HL-60/S4 (cell line): ENCODE measurements around the gene CELA3B.
"Not testable (repeated sequence)": the region's sequence is repeated elsewhere in the genome, so short reads cannot be mapped to it uniquely, and the experiment has no call there.

Source experiments
- in situ Hi-C: fragments of 300-500 bp; cut with MboI; formaldehyde crosslinking; loops from 2 replicates; pipeline ENCODE4 v1.14.3; 2022; ENCODE audit warnings: low sequenced_read_pairs

Gene CELA3B

DNA sequence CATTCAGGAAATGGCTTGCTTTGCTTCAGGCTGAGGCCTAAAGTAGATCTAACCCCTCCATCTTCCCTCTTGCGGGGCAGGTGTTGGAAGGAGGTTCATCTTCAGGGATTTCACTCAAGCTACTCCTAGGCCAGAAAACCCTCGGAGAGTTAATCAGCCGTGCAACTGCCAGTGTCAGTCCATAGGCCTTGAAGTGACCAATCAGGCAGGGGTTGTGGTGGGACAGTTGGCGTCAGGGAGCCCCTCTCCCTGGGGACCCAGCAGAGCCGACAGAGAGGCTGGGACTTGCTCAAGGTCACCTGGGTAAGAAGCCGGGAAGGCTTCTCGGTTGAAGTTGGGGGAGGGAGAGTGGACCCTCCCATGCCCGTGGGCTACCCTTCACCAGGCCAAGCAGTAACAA lies 2.9 kb upstream of the CELA3B start:
- in situ Hi-C loops: loop anchor here (25.0 kb wide), 2 partner anchors 312 to 737 kb away; partner anchors contain the start of gene RAP1GAP

GRCh38 chr1:21974699-21975098 lies 2.1 kb upstream of the CELA3B start:
- in situ Hi-C loops: loop anchor here (25.0 kb wide), 2 partner anchors 312 to 737 kb away; partner anchors contain the start of gene RAP1GAP

- in situ Hi-C loops: not testable (repeated sequence)
These were observed 1.5 kb upstream of the CELA3B start for GRCh38 chr1:21975296-21975695.

- in situ Hi-C loops: not testable (repeated sequence)
These were observed 1.4 kb downstream of the CELA3B start for GRCh38 chr1:21978209-21978608.

DNA sequence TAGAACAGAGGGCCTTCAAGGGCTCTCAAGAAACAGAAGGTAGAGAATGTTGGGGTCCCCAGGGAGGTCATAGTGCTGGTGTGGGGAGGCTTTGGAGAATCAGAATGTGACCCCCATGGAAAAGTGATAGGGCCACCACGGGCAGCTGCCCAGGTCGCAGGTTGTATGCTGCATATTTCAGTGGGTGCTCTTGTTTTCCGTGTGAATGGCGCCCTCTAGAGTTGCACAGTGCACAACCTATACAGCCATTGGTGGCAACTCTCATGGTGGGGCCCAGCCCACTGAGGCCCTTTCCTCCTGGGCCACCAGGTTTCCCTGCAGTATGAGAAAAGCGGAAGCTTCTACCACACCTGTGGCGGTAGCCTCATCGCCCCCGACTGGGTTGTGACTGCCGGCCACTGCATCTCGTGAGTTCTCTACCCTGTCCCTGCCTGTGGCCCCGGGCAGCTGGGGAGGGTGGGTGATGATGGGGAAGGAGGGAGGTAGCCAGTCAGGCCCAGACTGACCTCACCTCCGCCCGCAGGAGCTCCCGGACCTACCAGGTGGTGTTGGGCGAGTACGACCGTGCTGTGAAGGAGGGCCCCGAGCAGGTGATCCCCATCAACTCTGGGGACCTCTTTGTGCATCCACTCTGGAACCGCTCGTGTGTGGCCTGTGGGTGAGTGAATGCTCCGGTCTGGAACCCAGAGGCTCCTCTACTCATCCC lies 3.8 kb downstream of the CELA3B start:
- in situ Hi-C loops: not testable (repeated sequence)

DNA sequence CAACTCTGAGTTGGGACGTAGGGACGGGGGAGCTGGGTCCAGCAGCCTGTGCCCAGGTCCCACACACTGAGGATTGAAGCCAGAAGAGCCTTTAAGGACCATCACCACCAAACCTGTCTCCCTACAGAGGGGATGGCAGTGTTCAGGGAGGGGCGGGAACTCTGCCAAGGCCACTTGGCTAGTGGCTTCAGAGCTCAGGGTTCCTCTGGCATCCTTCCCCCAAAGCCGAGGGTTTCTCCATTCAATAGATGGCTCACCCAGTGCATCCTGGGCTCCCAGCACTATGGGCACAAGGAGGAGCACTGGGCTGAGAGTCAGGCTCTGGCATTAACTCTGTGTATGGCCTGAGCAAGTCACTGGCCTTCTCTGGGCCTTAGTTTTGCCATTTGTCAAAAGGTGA lies 4.4 kb downstream of the CELA3B start:
- in situ Hi-C loops: not testable (repeated sequence)

- in situ Hi-C loops: not testable (repeated sequence)
These were observed 5.3 kb downstream of the CELA3B start for GRCh38 chr1:21982122-21982521.

DNA sequence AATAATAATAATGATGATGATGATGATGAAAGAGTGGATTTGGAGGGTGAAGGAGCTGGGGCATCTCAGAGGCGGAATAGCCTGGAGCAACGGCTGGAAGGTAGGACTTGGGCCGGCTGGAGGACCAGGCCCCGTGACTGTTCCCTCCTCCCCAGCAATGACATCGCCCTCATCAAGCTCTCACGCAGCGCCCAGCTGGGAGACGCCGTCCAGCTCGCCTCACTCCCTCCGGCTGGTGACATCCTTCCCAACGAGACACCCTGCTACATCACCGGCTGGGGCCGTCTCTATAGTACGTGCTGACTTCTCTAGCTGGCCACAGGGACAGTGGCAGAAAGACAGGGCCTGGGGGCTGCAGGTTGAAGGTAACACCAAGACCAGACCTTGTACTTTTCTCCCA lies 6.7 kb downstream of the CELA3B start:
- in situ Hi-C loops: not testable (repeated sequence)

DNA sequence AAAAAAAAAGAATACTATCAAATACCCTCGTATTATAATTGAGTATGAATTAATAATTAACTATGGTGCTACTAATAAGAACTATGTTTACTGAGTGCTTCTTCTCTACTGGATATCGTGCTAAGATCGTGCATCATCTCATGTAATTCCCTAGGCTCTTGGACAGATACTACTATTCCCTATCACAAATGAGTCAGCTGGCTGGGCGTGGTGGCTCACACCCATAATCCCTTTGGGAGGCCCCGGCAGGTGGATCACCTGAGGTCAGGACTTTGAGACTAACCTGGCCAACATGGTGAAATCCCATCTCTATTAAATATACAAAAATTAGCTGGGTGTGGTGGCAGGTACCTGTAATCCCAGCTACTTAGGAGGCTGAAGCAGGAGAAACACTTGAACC lies 9.1 kb downstream of the CELA3B start:
- in situ Hi-C loops: not testable (repeated sequence)

DNA sequence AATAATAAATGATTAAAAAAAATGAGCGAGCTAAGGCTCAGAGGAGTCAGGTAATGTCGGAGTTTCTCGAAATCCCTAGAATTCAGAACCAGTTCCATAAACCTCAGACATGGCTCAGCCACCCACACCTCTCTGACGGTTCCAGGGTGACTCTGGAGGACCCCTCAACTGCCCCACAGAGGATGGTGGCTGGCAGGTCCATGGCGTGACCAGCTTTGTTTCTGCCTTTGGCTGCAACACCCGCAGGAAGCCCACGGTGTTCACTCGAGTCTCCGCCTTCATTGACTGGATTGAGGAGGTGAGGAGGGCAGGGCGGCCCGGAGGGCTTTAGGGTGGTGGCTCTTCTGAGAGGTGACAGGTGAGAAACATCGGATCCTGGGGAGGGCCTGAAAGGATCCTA lies 9.6 kb downstream of the CELA3B start:
- in situ Hi-C loops: not testable (repeated sequence)

- in situ Hi-C loops: not testable (repeated sequence)
These were observed 13.0 kb downstream of the CELA3B start for GRCh38 chr1:21989672-21990393.

- in situ Hi-C loops: not testable (repeated sequence)
These were observed 15.4 kb downstream of the CELA3B start for GRCh38 chr1:21992186-21992585.

- in situ Hi-C loops: not testable (repeated sequence)
These were observed 17.9 kb downstream of the CELA3B start for GRCh38 chr1:21994716-21995115.

DNA sequence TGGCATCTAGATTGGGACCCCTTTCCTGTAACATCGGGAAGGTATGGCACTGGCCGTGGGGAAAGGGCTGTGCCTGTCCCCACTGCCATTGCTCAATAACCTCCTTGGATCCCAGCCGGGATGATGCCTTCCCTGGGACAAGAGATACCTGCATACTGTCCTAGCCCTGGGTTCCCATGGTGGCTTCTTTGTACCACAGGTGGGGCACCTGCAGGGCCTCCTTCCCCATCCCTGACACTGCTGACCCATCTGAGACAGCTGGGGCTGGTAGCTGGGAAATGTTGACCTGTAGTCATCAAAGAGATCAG lies 19.8 kb downstream of the CELA3B start:
- in situ Hi-C loops: not testable (repeated sequence)

DNA sequence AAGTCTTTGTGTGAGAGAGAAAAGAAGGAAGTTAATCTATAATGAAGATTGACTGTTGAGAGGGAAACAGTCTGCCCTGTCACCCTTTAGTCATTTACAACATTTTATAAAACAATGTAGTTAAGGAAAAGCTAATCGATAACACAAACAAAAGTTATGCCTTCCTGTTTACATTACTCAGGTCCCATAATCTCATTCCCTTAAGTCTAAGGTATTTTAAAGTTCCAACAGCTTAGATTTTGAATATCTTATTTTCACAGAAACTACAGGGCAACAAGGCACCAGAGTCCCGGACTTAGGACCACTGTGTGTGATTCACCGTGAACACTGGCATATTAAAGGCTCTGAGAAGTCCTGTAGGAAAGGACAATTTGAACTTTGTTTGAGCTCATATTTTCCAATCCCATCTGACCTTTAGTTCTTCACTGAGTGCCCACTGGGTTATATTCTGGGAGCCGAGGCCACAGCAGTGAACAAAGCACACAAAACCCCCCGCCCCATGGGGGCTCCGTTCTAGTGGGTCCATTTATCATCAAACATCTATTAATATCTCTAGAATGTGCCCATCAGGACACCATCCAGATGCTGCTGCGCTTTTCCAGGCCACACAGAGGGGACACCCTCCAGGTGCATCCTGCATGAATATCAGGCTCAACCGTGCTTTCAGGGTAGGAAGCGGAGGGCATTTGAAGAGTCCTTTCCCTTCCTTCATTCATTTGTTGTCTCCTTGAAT lies 21.2 kb downstream of the CELA3B start:
- in situ Hi-C loops: not testable (repeated sequence)

GRCh38 chr1:21998624-21999294 lies 21.9 kb downstream of the CELA3B start:
- in situ Hi-C loops: not testable (repeated sequence)

GRCh38 chr1:21999645-22000044 lies 22.8 kb downstream of the CELA3B start:
- in situ Hi-C loops: not testable (repeated sequence)

GRCh38 chr1:22001409-22001808 lies 24.6 kb downstream of the CELA3B start, which contains the start of gene CELA3A:
Gene CELA3A (plus strand): TSS chr1:22001657. CDS start chr1:22001675, 18 bp downstream.
- in situ Hi-C loops: no loop called here

- in situ Hi-C loops: not testable (repeated sequence)
These were observed 25.6 kb downstream of the CELA3B start for GRCh38 chr1:22002461-22002860.

- in situ Hi-C loops: not testable (repeated sequence)
These were observed 26.1 kb downstream of the CELA3B start for GRCh38 chr1:22002875-22003274.

DNA sequence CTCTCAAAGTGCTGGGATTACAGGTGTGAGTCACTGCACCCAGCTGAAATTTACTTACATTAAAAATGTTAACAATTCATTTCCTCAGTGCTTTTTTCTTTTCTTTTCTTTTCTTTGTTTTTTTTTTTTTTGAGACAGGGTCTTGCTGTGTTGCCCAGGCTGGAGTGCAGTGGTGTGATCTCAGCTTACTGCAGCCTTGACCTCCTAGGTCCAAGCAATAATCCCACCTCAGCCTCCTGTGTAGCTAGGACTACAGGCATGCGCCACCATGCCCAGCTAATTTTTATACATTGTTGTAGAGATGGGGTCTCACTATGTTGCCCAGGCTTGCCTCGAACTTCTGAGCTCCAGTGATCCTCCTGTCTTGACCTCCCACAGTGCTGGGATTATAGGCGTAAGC lies 27.1 kb downstream of the CELA3B start:
- in situ Hi-C loops: not testable (repeated sequence)
